Prostate gland (tissue), 2 donors: ENCODE results near the gene CCDC91. TPM values are rescaled to one million over a fixed set of nuclear protein-coding genes. Genes with fewer than 3 reads are reported as not detected.

Source experiments
- DNase-seq: peaks from one replicate; pipeline ENCODE4 v3.0.0-alpha.2; 2019; ENCODE audit warnings: low spot score
- H3K27ac ChIP-seq, 2 donors: fragments of 200-600 bp; sonication (generic); 2 replicates each; pipeline ENCODE4 v1.5.1; 2017 to 2019
- H3K27me3 ChIP-seq: fragments of 200-600 bp; sonication (generic); replicated peaks from 2 replicates; pipeline ENCODE4 v1.5.1; 2019; ENCODE audit not compliant: insufficient read depth
- H3K36me3 ChIP-seq, 2 donors: fragments of 200-600 bp; sonication (generic); 1 replicate in 1 of 2; 2 replicates in 1 of 2; pipeline versions ENCODE4 v1.5.1 to v1.8.1; 2017 to 2019
- H3K4me1 ChIP-seq: fragments of 200-600 bp; sonication (generic); replicated peaks from 2 replicates; pipeline ENCODE4 v1.5.1; 2019
- H3K4me3 ChIP-seq, 2 donors: fragments of 200-600 bp; sonication (generic); 2 replicates each; pipeline ENCODE4 v1.5.1; 2017 to 2019
- H3K9me3 ChIP-seq: fragments of 200-600 bp; sonication (generic); 2 replicates; pipeline ENCODE4 v1.5.1; 2017
- CTCF ChIP-seq, 4 experiments: fragments of 200-600 bp in 2 of 4; fragments of 450-650 bp in 2 of 4; sonication (generic) in 2 of 4; IDR thresholded peaks; 1 replicate in 3 of 4; 2 replicates in 1 of 4; pipeline ENCODE4 v1.5.1; 2016 to 2019; ENCODE audit warnings: antibody characterized with exemption in 4 of 4, mild to moderate bottlenecking in 2 of 4, moderate library complexity in 2 of 4
- POLR2A ChIP-seq: fragments of 450-650 bp; IDR thresholded peaks from one replicate; pipeline ENCODE4 v1.6.1; 2016; ENCODE audit warnings: antibody characterized with exemption, mild to moderate bottlenecking
- POLR2AphosphoS5 ChIP-seq: sonication (generic); formaldehyde crosslinking; IDR thresholded peaks from one replicate; pipeline ENCODE4 v1.6.1; 2017; ENCODE audit warnings: antibody characterized with exemption
- WGBS: methylation state at CpG from one replicate; pipeline ENCODE4 v1.1.5; 2018; 5-methylcytosine and 5-hydroxymethylcytosine counted together
- intact Hi-C: fragments of 100-400 bp; cut with DNase I; formaldehyde crosslinking; loops from one replicate; pipeline ENCODE4 v1.14.2; 2022
- total RNA-seq, 2 donors: library from RNA; depleted of rRNA; stranded (reverse); fragments of >200 nt; gene quantifications; one replicate each; pipeline ENCODE4 v1.1.0, GENCODE V29; 2016

CCDC91 gene
- total RNA-seq, 2 donors from 2014 or later = 25.3 to 42.4 TPM

DNA sequence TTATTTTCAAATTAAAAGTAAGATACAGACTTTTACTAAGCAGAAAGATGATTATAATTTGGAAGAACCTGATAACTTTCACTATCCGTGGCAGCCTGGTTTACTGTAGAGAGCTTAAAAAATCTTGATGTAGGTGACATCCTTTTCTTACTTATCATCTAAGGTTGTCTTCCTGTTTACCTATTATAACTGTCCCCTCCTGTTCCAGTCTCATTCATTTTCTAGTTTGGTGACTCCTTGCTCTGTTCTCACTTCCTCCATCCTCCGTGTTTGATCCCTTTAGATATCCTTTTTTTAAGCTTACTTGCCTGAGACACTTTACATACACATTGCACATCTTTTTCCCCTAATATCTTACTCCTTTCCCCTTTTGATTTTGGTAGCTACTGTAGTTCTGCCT lies 27.5 kb downstream of the CCDC91 start:
- 78% methylated on average over 2 of the region's 2 CpGs for WGBS
- H3K27ac ChIP-seq = no peak overlapping the region
- no peaks in the 10 kb centered on the region for H3K9me3 ChIP-seq
- no peaks in the 10 kb centered on the region for H3K36me3 ChIP-seq
- DNase-seq = no peak
- TF ChIP-seq POLR2AphosphoS5 = no peak
- TF ChIP-seq POLR2A = no peak
- TF ChIP-seq CTCF (IDR thresholded peaks at IDR 0.05) = no peak
- no peaks in the 10 kb centered on the region for H3K27me3 ChIP-seq
- no peak overlapping the region for H3K4me3 ChIP-seq
- no peaks in the 10 kb centered on the region for H3K4me1 ChIP-seq
- intact Hi-C loops = no loop called here

DNA sequence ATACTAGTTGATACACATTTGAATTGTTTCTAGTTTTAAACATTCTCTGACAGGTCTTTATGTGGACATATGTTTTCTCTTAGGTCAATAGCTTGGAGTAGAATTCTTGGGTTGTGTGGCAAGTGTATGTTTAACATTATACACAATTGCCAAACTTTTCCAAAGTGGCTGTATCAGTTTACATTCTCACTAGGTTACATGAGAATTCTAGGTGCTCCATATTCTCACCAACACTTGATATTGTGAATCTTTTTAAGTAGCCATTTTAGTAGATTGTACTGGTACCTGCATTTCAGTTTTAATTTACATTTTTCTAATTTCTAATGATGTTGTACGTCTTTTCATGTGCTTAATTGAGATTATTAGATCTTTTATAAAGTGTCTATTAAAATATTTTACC lies 28.6 kb downstream of the CCDC91 start:
- Histone ChIP-seq H3K36me3 (no peaks in the 10 kb centered on the region), H3K27me3 (no peaks in the 10 kb centered on the region), H3K4me1 (no peaks in the 10 kb centered on the region), H3K4me3 (no peak overlapping the region), H3K9me3 (no peaks in the 10 kb centered on the region), H3K27ac (no peak overlapping the region)
- WGBS = 46% methylated on average over 1 of the region's 1 CpG
- intact Hi-C loops = no loop called here
- TF ChIP-seq CTCF (IDR thresholded peaks at IDR 0.05) (no peak), POLR2A (no peak), POLR2AphosphoS5 (no peak)
- DNase-seq = no peak

GRCh38 chr12:28219827-28220226 lies 29.6 kb downstream of the CCDC91 start:
- intact Hi-C loops = no loop called here
- Histone ChIP-seq H3K4me3 (no peak overlapping the region), H3K36me3 (no peaks in the 10 kb centered on the region), H3K27me3 (no peaks in the 10 kb centered on the region), H3K9me3 (no peaks in the 10 kb centered on the region), H3K27ac (no peak overlapping the region), H3K4me1 (no peaks in the 10 kb centered on the region)
- no peak for DNase-seq
- no peak for TF ChIP-seq POLR2AphosphoS5
- TF ChIP-seq CTCF (IDR thresholded peaks at IDR 0.05) = no peak
- TF ChIP-seq POLR2A = no peak

GRCh38 chr12:28222081-28222700 lies 31.9 kb downstream of the CCDC91 start:
- 99% methylated on average over 2 of the region's 2 CpGs for WGBS
- Histone ChIP-seq H3K27ac (no peak overlapping the region), H3K4me1 (no peaks in the 10 kb centered on the region), H3K27me3 (no peaks in the 10 kb centered on the region), H3K4me3 (no peak overlapping the region), H3K36me3 (no peaks in the 10 kb centered on the region), H3K9me3 (no peaks in the 10 kb centered on the region)
- intact Hi-C loops = no loop called here
- no peak for DNase-seq
- TF ChIP-seq POLR2AphosphoS5 (no peak), POLR2A (no peak), CTCF (IDR thresholded peaks at IDR 0.05) (no peak)

GRCh38 chr12:28223025-28223554 lies 32.8 kb downstream of the CCDC91 start:
- intact Hi-C loops = no loop called here
- no peak for DNase-seq
- Histone ChIP-seq H3K27me3 (no peaks in the 10 kb centered on the region), H3K36me3 (no peaks in the 10 kb centered on the region), H3K4me1 (no peaks in the 10 kb centered on the region), H3K9me3 (no peaks in the 10 kb centered on the region), H3K4me3 (no peak overlapping the region), H3K27ac (no peak overlapping the region)
- 75% methylated on average over 3 of the region's 3 CpGs for WGBS
- TF ChIP-seq POLR2AphosphoS5 = no peak
- TF ChIP-seq POLR2A = no peak
